Adrenal gland (tissue), 5 donors: ENCODE data around the gene RASA3.

Experiments used
- POLR2A ChIP-seq, 2 donors: fragments of 450-650 bp; IDR thresholded peaks; one replicate each; pipeline ENCODE4 v1.6.1; 2017; ENCODE audit warnings: antibody characterized with exemption in 2 of 2, mild to moderate bottlenecking in 2 of 2, moderate library complexity in 1 of 2
- TF ChIP-seq, protein P1 (sequence below), 6 experiments: fragments of 450-650 bp in 4 of 6; fragments of 200-600 bp in 2 of 6; sonication (generic) in 1 of 6; IDR thresholded peaks; 1 replicate in 5 of 6; 2 replicates in 1 of 6; pipeline versions ENCODE4 v1.5.1 to v1.8.0; 2016 to 2021; ENCODE audit warnings: antibody characterized with exemption in 6 of 6, mild to moderate bottlenecking in 2 of 6, moderate library complexity in 1 of 6
- donor health status: DM: no; HTN: no; CAD: no.

DNA sequence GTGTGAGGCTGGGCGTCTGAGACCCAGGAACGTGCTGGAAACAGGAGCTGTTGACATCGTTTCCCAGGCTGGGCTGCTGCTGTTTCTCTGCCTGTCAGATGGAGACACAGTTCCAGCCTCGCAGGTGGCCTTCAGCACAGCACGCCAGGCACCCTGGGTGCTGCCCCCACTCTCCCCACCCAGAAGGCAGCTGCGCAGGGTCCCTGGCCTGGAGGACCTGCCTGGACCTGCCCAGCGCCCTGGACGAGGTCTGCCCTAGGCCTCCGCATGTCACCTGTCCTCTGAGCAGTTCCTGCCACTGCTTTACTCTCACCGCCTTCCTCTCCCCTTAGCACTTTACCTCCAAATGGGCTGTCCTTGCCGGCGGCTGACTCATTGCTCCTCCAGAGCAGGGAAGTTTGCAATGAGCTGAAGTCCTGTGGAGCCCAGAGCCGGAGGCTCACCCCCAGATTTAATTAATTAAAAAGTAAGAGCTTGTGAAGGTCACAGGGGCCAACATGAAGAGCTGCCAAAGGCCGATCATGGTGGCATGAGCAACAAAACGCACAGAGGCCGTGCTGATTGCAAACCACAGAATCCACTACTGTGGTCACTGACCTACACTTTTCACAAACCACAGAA lies 190.7 kb downstream of the RASA3 start:
- TF ChIP-seq, protein P1, sequence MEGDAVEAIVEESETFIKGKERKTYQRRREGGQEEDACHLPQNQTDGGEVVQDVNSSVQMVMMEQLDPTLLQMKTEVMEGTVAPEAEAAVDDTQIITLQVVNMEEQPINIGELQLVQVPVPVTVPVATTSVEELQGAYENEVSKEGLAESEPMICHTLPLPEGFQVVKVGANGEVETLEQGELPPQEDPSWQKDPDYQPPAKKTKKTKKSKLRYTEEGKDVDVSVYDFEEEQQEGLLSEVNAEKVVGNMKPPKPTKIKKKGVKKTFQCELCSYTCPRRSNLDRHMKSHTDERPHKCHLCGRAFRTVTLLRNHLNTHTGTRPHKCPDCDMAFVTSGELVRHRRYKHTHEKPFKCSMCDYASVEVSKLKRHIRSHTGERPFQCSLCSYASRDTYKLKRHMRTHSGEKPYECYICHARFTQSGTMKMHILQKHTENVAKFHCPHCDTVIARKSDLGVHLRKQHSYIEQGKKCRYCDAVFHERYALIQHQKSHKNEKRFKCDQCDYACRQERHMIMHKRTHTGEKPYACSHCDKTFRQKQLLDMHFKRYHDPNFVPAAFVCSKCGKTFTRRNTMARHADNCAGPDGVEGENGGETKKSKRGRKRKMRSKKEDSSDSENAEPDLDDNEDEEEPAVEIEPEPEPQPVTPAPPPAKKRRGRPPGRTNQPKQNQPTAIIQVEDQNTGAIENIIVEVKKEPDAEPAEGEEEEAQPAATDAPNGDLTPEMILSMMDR (IDR thresholded peaks at IDR 0.05), result no peak
- TF ChIP-seq POLR2A (IDR thresholded peaks at IDR 0.05), result no peak
